ENCODE data around the gene RTP2. TPM values are rescaled to one million over a fixed set of nuclear protein-coding genes. Genes with fewer than 3 reads are reported as not detected.

RTP2 gene
- total and polyA plus RNA-seq, 9 of the 15 experiments (the other 6 are each of a cell fraction or from before 2014, with no cell fraction given): not detected

DNA sequence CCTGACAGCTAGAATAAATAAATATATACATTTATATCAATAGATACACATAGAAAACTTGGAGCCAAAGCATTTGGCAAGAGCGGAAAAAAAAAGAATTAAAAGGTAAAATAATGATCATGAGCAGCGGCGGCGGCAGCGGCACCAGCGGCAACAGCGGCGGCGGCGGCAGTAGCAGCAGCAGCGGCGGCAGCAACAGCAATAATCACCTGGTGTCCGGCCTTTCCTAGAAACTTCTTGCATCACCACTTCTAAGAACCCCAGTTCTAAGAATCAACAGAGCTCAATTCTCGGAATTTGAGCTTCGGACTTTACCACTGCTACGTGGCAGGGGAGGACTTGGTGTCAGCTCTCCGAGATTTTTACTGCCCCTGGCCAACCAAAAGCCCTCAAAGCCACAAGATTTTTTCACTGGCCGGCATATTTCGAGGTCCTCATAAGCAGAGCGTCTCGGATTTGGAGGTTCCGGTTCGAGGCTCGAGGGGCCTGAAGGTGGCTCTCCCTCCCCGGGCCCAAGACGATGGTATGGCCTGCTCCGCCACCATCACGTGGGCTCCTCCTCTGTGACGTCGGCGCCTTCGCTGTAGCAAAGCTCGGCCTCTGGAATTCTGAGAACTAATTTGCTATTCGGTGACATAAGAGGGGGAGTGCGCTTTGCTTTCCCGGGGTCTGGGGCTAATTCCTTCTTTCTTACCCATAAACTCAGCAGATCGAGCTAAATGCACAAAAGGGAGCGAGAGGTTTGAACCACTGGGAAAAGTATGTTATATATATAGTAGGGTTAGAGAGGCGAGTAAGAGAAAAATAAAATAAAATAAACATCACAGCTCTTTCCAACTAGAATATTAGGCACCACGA, 43.1 kb upstream of the RTP2 start, which contains the start of gene BCL6 (continued):
- TF ChIP-seq, protein P1, sequence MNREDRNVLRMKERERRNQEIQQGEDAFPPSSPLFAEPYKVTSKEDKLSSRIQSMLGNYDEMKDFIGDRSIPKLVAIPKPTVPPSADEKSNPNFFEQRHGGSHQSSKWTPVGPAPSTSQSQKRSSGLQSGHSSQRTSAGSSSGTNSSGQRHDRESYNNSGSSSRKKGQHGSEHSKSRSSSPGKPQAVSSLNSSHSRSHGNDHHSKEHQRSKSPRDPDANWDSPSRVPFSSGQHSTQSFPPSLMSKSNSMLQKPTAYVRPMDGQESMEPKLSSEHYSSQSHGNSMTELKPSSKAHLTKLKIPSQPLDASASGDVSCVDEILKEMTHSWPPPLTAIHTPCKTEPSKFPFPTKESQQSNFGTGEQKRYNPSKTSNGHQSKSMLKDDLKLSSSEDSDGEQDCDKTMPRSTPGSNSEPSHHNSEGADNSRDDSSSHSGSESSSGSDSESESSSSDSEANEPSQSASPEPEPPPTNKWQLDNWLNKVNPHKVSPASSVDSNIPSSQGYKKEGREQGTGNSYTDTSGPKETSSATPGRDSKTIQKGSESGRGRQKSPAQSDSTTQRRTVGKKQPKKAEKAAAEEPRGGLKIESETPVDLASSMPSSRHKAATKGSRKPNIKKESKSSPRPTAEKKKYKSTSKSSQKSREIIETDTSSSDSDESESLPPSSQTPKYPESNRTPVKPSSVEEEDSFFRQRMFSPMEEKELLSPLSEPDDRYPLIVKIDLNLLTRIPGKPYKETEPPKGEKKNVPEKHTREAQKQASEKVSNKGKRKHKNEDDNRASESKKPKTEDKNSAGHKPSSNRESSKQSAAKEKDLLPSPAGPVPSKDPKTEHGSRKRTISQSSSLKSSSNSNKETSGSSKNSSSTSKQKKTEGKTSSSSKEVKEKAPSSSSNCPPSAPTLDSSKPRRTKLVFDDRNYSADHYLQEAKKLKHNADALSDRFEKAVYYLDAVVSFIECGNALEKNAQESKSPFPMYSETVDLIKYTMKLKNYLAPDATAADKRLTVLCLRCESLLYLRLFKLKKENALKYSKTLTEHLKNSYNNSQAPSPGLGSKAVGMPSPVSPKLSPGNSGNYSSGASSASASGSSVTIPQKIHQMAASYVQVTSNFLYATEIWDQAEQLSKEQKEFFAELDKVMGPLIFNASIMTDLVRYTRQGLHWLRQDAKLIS (CRISPR knock-in tag; IDR thresholded peaks at IDR 0.05): peak; percentile 72; the same call in 1 of the 2 replicates
- TF ChIP-seq RBFOX2 (IDR thresholded peaks at IDR 0.05; ENCODE audit: low read depth, low read length): peak; percentile 96
- TF ChIP-seq NFE2L1 (tag; IDR thresholded peaks at IDR 0.05; ENCODE audit: borderline replicate concordance, low read depth): no peak
- TF ChIP-seq, protein P2, sequence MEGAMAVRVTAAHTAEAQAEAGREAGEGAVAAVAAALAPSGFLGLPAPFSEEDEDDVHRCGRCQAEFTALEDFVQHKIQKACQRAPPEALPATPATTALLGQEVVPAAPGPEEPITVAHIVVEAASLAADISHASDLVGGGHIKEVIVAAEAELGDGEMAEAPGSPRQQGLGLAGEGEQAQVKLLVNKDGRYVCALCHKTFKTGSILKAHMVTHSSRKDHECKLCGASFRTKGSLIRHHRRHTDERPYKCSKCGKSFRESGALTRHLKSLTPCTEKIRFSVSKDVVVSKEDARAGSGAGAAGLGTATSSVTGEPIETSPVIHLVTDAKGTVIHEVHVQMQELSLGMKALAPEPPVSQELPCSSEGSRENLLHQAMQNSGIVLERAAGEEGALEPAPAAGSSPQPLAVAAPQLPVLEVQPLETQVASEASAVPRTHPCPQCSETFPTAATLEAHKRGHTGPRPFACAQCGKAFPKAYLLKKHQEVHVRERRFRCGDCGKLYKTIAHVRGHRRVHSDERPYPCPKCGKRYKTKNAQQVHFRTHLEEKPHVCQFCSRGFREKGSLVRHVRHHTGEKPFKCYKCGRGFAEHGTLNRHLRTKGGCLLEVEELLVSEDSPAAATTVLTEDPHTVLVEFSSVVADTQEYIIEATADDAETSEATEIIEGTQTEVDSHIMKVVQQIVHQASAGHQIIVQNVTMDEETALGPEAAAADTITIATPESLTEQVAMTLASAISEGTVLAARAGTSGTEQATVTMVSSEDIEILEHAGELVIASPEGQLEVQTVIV (CRISPR knock-in tag; IDR thresholded peaks at IDR 0.05; ENCODE audit: borderline replicate concordance): no peak
- no peak for TF ChIP-seq PCBP1 (IDR thresholded peaks at IDR 0.05; ENCODE audit: low read depth, low read length, poor library complexity, severe bottlenecking)
- TF ChIP-seq, protein P3, sequence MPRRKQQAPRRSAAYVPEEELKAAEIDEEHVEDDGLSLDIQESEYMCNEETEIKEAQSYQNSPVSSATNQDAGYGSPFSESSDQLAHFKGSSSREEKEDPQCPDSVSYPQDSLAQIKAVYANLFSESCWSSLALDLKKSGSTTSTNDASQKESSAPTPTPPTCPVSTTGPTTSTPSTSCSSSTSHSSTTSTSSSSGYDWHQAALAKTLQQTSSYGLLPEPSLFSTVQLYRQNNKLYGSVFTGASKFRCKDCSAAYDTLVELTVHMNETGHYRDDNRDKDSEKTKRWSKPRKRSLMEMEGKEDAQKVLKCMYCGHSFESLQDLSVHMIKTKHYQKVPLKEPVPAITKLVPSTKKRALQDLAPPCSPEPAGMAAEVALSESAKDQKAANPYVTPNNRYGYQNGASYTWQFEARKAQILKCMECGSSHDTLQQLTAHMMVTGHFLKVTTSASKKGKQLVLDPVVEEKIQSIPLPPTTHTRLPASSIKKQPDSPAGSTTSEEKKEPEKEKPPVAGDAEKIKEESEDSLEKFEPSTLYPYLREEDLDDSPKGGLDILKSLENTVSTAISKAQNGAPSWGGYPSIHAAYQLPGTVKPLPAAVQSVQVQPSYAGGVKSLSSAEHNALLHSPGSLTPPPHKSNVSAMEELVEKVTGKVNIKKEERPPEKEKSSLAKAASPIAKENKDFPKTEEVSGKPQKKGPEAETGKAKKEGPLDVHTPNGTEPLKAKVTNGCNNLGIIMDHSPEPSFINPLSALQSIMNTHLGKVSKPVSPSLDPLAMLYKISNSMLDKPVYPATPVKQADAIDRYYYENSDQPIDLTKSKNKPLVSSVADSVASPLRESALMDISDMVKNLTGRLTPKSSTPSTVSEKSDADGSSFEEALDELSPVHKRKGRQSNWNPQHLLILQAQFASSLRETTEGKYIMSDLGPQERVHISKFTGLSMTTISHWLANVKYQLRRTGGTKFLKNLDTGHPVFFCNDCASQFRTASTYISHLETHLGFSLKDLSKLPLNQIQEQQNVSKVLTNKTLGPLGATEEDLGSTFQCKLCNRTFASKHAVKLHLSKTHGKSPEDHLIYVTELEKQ (CRISPR knock-in tag; IDR thresholded peaks at IDR 0.05): no peak
- TF ChIP-seq IRF2 (CRISPR knock-in tag; IDR thresholded peaks at IDR 0.05): no peak
- TF ChIP-seq L3MBTL2 (IDR thresholded peaks at IDR 0.05): peak; percentile 55; the same call in 1 of the 2 replicates
- TF ChIP-seq ZNF431 (CRISPR knock-in tag; IDR thresholded peaks at IDR 0.05): no peak
- TF ChIP-seq CEBPG (CRISPR knock-in tag; IDR thresholded peaks at IDR 0.05): peak; percentile 93
- TF ChIP-seq CEBPG (tag; conservative IDR thresholded peaks at IDR 0.05 in 1 of 2, IDR thresholded peaks at IDR 0.05 in 1 of 2): peak; percentile 95 to 99
- TF ChIP-seq GATA2 (CRISPR knock-in tag; IDR thresholded peaks at IDR 0.05): no peak
- no peak for TF ChIP-seq RFX1 (IDR thresholded peaks at IDR 0.05)
- peak; percentile 82 for TF ChIP-seq SUPT5H (IDR thresholded peaks at IDR 0.05)
- TF ChIP-seq ILF3 (IDR thresholded peaks at IDR 0.05; ENCODE audit: borderline replicate concordance): no peak
- TF ChIP-seq POLR2G (IDR thresholded peaks at IDR 0.05; ENCODE audit: low read depth, low read length): peak; percentile 92
- TF ChIP-seq FUS (optimal IDR thresholded peaks at IDR 0.05; ENCODE audit: low read depth, low read length): no peak

All from K562 (cell line).